GM21717 (cell line): ENCODE data around the gene CMIP.

Experiments
- ATAC-seq: cut with Tn5 transposase; IDR thresholded peaks from one replicate; pipeline ENCODE4 v1.9.1; 2021; ENCODE audit warnings: mild to moderate bottlenecking, moderate library complexity; ENCODE audit not compliant: unreplicated experiment

Gene CMIP

GRCh38 chr16:81630635-81631031, 186.0 kb downstream of the CMIP start:
- ATAC-seq: no peak

GRCh38 chr16:81632392-81633146, 188.0 kb downstream of the CMIP start:
- ATAC-seq: no peak

- no peak for ATAC-seq
Observed at GRCh38 chr16:81633147-81633619, 188.6 kb downstream of the CMIP start.

- no peak for ATAC-seq
Observed at GRCh38 chr16:81633680-81634379, 189.2 kb downstream of the CMIP start.

- ATAC-seq: no peak
Observed at GRCh38 chr16:81634380-81635062, 189.9 kb downstream of the CMIP start.

- ATAC-seq: no peak
Observed at GRCh38 chr16:81635063-81635937, 190.7 kb downstream of the CMIP start.

- no peak for ATAC-seq
Observed at GRCh38 chr16:81636298-81636993, 191.8 kb downstream of the CMIP start.

GRCh38 chr16:81637336-81638235, 193.0 kb downstream of the CMIP start:
- no peak for ATAC-seq

GRCh38 chr16:81638286-81638945, 193.8 kb downstream of the CMIP start:
- ATAC-seq: no peak

GRCh38 chr16:81639348-81639747, 194.7 kb downstream of the CMIP start:
- no peak for ATAC-seq

- no peak for ATAC-seq
Observed at GRCh38 chr16:81639931-81640680, 195.5 kb downstream of the CMIP start.

GRCh38 chr16:81640681-81641070, 196.1 kb downstream of the CMIP start:
- ATAC-seq: no peak

- ATAC-seq: no peak
Observed at GRCh38 chr16:81641395-81642106, 196.9 kb downstream of the CMIP start.

- ATAC-seq: no peak
Observed at GRCh38 chr16:81642107-81642436, 197.5 kb downstream of the CMIP start.

GRCh38 chr16:81642943-81643342, 198.3 kb downstream of the CMIP start:
- ATAC-seq: no peak

- no peak for ATAC-seq
Observed at GRCh38 chr16:81645266-81645694, 200.7 kb downstream of the CMIP start.

GRCh38 chr16:81645925-81646324, 201.3 kb downstream of the CMIP start:
- ATAC-seq: no peak
